ENCODE results near the gene HLA-DMA.

DNA sequence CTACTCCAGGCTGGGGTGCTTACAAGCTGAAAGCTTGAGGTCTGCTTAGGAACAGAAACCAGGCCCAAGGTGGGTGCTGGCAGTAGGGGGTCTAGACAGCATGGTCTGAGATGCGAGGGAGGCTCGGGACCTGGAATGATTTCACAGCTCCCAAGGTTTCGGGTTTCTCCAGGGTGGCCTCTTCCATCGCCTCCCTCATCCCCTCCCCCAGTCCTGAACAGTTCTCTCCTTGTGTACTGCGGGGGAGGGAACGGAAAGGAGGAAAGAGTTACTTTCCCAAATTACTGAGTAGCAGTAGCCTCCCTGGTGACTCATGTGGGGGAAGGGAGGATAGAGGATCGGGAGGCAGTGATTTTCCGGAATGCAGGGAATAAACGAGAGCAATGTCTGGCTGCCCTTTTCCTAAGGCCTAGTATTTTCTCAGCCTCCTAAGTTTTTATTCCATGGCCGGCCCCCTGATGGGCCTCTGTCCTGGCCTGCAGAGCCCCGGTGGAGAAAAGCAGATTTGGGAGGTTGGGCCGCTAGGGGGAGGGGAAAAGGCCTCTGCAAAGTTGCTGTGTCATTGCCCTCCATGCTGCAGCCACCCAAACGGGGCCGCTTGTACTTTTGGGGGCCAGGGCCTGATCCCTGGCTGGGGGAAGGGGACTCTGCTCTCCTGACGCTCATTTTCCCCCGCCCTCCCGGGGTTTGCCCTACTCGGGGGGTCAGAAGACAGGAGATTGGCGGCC, 17.0 kb upstream of the HLA-DMA start:
- TF ChIP-seq EP300 (IDR thresholded peaks at IDR 0.05; ENCODE audit: borderline replicate concordance) (no peak), YY1 (IDR thresholded peaks at IDR 0.05; ENCODE audit: low read depth) (no peak; the same call in 1 of the 2 replicates), CEBPB (IDR thresholded peaks at IDR 0.05) (no peak), EGR1 (IDR thresholded peaks at IDR 0.05) (no peak)
- TF ChIP-seq, protein P1, sequence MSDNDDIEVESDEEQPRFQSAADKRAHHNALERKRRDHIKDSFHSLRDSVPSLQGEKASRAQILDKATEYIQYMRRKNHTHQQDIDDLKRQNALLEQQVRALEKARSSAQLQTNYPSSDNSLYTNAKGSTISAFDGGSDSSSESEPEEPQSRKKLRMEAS (IDR thresholded peaks at IDR 0.05): no peak

Data from Ishikawa (cell line).